HG03095 (cell line): Measurements from ENCODE around the gene NTHL1.

Experiments used
- ATAC-seq: cut with Tn5 transposase; IDR thresholded peaks from one replicate; pipeline ENCODE4 v1.9.1; 2021; ENCODE audit warnings: moderate library complexity; ENCODE audit not compliant: unreplicated experiment

NTHL1 gene

DNA sequence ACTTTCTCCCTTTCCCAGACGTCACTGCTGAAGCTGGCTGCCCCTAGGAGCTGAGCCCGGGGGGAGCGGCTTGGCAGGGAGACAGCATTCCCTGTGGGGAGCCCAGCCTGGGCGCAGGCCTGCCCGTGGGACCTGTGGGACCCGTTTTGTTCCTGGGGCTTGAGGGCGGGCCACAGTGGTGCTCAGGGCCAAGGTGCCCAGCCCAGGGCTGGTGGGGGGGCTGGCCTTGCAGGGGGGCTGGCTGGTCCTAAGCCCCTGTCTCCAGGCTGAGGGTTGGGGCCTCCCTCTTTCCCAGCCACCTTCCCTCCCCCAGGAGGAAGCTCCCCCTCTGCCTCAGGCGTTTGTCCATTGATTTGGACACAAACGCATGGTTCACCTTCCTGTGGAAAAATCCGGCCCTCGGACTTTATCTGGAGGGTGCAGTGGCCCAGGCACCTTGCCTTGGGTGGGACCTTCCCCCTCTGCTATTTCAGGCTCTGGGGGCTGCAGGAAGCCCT lies 16.5 kb downstream of the NTHL1 start:
- ATAC-seq = no peak

DNA sequence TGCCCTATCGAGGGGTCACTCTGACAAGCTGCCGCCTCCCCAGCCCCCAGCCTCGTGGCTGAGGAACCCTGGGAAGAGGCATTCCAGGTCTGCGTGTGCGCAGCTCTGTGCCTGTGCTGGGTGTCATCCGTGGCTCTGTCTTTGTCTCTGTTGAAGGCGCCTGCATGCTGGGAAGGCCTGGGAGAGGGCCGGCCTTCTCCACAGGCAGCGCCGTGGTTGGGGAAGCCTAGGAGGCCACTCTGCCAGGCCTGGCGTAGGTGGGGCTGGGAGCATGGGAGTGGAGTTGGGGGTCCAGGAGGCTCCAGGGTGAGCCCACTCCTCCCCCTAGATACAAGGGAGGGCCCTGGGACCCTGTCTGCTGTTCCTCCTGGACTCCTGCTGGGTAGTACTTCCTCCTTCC lies 17.6 kb downstream of the NTHL1 start:
- ATAC-seq = no peak

DNA sequence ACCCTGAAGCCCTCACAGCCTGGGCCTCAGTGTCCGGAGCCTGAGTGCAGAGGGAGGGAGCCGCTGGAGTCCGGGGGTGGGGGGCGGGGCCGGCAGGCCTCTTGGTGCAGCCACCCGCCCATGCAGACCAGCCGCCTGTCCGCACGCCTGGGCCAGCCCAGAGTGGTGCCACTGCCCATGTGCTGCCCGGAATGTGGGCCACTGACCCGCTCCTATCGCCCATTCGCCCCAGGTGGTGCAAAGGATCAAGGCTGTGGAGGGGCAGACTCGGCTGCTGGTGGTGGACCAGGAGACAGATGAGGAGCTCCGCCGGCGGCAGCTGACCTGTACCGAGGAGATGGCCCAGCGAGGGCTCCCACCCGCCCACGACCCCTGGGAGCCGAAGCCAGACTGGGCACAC lies 18.3 kb downstream of the NTHL1 start:
- ATAC-seq = no peak

DNA sequence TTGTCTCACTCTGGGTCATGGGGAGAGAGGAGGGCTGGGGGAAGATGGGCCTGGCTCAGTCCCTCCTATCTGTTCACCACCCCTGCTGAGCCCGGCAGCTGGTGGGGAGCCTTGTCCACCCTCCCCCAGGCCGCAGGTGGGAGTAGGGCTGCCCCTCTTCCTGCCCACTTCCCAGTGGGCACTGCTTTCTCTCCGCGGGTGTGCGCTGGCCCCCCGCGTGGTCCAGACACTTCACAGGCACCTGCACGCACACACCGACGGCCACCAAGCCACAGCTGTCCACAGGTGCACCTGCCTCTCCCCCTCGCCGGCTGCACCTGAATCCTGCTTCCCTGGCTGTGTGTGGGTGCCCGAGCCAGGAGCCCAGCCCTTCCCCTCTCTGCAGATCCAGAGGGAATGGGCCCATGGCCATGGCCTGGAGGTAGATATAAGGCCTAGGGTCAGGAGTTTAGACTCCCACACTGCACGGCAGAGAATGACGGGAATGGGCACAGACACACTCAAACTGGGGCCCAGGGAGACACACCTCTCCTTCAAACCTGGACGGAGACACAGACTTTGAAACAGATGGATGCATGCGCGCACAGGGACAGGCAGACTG lies 18.9 kb downstream of the NTHL1 start:
- no peak for ATAC-seq

DNA sequence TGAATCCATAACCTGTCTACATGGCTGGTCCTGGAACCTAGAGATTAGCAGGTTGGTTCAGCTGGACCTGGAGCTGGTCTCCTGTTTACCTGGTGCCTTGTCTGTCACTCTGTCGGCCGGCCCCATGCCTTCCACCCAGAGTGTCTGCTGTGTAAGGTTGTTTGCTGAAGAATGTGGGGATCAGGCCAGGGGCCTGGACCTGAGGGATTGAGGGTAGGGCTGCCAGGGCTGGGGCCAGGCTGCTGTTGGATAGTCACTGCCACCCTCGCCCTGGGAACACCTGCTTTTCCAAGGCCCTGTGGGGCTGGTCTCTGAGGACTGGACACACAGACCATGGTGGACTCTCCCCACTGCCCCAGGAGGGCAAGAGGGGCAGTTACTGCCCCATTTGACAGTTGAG lies 19.5 kb downstream of the NTHL1 start:
- ATAC-seq = no peak

DNA sequence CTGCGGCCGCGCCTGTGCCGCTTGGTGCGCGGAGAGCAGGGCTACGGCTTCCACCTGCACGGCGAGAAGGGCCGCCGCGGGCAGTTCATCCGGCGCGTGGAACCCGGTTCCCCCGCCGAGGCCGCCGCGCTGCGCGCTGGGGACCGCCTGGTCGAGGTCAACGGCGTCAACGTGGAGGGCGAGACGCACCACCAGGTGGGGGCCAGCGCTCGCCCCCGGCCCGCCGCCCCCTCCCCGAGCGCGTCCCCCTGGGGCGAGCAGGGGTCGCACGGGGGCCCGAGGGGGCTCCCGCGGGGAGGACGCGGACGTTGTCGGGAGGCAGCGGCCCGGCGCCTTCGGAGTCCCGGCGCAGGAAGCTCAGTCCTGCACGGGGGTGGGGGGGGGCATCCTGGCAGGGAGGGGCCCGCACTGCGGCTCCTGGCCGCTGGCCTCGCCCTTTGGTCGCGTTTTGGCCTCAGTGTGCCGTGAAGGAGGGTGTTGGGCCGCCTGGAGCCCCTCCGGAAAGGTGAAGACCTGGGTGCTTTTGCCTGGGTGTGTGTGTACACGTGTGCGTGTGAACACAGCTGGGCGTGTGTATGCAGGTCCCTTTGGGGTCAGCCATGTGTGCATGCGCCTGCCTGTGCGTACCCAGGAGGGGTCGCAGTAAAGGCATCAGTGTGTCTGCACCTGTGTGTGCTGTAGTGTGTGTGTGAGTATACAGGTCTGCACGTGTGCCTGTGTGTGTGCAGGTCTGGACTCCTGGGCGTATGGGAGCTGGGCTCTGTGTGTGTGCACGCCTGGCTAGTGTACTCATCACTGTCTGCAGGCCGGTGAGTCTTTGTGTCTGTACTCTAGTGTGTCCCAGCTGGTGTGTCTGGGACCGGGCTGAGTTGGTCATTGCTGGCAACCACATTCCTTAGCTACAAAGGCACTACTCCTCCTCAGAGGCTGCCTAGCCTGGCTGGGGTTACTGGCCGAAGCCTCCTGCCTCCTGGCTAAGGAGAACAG lies 20.3 kb downstream of the NTHL1 start:
- no peak for ATAC-seq

DNA sequence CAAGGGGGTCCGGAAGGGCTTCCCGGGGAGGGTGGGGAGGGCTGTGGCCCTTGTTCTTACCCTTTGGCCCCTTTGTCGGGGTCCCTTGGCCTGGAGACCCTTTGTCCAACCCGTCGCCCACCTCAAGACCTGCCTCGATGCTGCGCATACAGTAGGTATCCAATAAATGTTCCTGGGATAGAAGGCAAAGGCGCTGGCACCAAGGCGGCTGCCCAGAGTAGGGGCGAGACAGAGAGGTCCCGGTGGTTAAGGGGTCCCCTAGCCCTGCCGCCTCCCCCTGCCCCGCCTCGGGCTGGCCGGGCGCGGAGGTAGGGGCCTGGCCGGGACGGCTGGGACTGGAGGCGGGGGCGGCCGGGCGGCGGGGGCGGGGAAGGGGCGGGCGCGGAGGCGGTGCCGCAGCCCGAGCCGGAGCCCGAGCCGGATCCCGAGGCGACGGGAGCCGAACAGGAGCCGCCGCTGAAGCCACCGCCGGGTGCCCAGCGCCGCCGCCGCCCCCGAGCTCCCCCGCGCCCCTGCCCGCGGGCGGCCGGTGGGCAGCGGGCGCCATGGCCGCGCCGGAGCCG lies 21.1 kb downstream of the NTHL1 start, which contains the start of gene NHERF2:
Gene NHERF2, plus strand, starts transcription at position 442 of the 563 bp plus-strand sequence. Its CDS starts 104 bp downstream, at position 546.
- ATAC-seq = no peak

DNA sequence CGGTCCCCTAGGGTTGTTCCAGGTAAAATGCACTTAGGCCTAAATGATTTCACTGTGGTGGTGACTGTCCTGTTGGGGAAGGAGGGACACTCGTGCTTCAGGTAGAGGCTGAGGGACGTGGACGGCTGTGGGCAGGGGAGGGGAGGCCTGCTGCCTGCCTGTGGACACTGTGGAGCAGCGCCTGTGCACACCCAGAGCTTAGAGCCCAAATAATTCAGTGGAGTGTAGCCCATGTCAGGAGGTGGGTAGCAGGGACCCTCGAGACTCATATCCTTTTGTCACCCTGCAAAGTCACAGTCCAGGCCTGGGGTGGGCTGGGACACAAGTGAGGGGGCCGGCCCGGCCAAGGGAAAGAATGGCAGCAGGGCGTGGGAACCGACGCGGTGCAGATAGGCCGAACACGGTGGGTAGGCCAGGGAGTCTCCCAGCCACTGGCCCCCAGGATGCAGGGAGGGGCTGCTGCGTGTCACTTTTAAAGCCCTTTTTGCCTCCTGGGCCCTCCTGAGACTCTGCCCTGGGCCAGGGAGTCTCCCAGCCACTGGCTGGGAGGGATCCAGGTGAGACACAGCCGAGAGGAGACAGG lies 21.7 kb downstream of the NTHL1 start:
- no peak for ATAC-seq

DNA sequence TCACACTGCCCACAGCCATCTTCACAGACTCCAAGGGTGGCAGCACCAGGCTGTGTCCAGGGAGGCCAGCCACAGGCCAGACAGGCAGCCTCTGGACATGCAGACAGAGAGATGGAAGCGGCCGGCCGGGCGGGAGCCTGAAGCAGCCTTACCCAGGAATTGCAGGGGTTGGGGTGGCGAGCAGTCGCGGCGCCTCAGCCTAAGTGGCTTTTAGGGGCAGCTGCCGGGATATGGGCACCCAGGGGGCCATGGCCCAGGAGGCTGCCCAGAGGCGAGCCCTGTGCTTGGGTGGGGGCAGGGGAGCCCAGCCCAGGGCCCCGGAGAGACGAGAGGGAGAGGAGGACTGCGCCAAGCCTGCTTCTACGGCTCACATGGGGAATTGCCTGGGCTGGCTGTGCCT lies 22.4 kb downstream of the NTHL1 start:
- no peak for ATAC-seq

DNA sequence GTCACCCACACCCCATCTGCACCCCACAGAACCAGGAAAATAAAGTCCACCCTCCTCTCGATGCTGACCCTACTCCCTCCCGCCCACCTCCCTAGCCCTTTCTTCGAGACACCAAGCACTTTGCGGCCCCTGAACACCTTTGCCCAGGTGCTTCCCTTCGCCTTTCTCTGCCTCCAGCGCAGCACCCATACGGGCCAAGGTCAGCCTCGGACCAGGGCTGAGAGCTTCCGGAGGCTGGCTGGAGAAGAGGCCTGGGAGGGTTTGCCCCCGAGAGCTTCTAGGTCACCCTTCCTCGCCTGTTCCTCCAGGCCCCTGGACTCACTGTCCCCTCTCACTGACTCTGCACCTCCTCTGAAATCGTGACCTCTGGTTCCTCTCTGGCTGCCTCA lies 23.6 kb downstream of the NTHL1 start:
- ATAC-seq = no peak

DNA sequence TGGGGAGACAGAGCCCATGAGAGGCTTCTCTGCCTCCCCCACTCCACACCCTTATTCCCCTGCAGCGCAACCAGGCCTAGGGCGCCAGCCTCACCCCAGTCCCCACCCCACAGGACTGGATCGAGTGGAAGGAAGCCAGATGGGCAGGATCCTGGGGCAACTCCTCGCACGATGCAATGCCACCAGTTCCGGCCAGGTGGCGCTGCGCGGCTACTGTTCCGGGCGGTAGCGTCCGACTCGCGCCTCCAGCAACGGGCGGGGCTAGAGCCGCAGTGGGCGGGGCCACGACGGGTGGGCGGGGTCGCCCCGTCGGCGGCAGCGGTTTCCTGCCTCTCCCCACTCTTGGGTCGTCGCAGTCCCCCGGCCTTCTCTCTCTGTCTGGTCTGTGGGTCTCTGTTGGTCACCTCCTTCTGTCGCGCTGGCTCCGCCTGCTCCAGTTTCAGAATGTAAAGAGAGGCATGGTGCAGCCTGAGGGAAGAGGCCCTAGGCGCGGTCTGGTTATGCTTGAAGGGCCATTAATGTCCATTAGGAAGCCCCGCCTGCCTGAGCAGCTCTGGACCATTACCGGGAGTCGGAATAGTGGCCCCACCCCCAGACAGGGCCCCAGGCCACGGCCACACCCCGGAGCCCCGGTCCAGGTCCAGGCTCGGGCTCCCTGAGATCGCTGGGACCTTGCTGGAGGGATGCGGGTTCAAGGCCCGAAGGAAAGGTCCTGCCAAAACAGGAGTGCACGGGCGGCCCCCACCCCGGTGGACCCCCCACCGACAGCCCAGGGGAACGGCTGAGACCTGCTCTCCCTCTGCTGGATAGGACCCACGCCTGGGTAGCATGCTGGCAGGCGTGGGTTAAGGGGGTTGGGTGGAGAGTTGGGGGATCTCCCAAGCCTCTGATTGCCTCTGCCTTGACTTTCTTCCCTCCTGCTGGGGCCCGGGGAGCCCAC lies 24.3 kb downstream of the NTHL1 start:
- ATAC-seq = no peak

DNA sequence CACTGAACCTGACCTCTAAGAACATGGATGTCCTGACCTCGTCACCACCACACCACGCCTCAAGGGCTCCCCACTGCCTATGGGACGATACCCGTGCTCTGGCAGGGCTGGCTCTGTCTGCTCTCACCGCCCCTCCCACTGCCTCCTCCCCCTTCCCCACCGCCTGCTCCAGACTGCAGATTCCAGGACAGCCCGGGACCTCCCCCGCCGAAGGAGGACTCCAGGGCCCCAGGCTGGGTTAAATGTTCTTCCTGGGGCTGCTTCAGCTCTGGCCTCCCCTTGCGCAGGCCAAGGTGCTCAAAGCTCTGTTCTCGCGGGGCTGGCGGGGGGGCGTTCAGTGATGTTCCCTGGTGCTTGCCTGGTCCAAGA lies 24.9 kb downstream of the NTHL1 start:
- no peak for ATAC-seq

DNA sequence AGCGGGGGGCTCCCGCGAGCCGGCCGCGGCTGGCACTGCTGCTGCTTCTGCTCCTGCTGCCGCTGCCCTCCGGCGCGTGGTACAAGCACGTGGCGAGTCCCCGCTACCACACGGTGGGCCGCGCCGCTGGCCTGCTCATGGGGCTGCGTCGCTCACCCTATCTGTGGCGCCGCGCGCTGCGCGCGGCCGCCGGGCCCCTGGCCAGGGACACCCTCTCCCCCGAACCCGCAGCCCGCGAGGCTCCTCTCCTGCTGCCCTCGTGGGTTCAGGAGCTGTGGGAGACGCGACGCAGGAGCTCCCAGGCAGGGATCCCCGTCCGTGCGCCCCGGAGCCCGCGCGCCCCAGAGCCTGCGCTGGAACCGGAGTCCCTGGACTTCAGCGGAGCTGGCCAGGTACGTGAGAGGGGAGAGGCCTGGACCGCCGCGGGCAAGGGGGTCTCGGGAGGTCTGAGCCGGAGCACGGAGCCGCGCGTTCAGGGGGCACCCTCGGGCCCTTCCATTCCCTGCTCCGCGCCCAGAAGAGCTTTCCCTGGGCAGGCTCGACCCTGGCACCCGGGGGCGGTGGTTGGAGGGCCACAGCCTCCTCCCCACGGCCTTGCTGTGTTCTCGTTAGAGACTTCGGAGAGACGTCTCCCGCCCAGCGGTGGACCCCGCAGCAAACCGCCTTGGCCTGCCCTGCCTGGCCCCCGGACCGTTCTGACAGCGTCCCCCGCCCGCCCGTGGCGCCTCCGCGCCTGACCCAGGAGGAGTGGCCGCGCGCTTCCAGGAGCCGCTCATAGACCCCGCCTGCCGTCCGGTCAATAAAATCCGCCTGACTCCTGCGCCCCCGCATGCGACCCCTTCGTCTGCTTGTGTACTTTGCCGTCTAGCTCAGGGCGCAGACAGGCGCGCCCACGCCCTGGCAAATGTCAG lies 27.5 kb downstream of the NTHL1 start:
- ATAC-seq = no peak

DNA sequence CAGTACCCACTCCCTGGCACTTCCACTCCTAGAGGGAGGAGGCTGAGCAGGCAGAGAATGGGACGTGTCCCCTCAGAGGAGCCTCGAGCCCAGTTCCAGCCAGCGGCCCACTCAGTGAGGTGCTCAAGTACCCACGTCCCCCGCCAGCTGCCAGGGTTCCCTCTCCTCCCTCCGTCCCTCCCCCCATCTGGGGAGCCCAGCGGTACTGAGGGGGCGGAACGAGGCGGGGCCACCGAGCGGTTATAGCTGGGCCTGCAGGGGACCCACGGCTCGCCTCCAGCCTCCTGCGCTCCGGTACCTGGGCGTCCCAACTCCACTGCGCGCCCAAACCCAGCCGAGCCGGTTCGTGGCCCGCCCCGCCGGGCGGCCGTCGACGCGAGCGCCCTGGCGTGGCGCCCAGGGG lies 28.1 kb downstream of the NTHL1 start, which contains the start of gene NPW:
Gene NPW, plus strand, starts transcription at position 268 of the 403 bp plus-strand sequence.
- ATAC-seq = no peak

DNA sequence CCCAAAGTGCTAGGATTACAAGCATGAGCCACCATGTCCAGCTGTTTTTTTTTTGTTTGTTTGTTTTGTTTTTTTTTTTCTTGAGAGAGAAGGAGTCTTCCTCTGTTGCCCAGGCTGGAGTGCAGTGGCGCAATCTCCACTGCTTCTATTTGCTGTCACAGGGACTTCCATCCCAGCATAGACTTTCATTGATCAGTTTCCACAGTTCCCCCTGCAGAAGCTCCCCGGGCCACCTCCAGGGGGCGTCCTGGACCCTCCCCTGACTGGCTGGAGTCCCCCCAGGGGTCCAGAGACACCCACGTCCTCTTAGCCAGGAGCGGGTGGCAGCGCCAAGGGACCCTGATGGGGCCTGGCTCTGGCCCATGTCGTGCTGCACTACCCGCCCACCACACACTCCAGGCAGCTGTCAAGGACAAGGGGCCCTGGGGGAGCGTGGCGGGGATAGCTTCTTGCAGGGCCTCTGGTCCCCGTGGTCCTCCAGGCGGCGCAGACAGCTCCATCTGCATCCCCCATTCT lies 31.2 kb downstream of the NTHL1 start:
- no peak for ATAC-seq

DNA sequence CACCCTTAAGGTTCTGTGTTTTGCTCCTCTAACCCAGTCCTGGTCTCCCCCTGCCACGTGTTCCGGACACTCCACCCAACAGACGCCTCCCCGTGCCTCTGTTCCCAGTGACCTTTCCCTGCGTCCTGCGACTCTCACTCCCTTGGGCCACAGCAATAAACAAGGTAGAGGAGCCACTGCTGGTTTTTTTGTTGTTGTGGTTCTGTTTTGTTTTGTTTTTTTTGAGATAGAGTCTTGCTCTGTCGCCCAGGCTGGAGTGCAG lies 31.8 kb downstream of the NTHL1 start:
- ATAC-seq = no peak

DNA sequence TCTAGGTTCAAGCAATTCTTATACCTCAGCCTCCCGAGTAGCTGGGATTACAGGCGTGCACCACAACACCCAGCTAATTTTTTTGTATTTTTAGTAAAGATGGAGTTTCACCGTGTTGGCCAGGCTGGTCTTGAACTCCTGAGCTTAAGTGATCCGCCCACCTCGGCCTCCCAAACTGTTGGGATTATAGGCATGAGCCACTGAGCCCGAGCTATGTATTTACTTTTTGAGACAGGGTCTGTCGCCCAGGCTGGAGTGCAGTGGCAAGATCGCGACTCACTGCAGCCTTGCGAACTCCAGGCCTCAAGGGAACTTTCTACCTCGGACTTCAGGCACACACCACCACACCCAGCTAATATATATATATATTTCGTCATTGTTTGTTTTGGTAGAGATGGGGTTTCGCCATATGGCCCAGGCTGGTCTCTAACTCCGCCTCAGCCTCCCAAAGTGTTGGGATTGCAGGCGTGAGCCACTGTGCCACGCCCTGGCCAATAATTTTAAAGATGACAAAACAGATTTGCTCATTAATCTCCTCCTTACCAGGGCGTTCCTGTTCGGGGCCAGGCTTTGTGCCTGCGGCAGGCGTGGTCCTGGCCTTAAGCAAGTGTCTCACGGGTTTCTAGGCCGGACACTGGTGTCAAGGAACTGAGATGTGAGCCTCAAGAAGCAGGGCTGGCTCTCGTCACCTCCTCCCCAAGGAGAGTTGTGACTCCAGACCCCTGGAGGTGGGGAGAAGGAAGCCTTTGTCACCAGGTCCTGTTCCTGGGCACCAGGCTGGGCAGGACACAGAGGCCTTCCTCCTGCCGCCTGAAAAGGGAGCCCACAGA lies 32.3 kb downstream of the NTHL1 start:
- ATAC-seq = no peak

DNA sequence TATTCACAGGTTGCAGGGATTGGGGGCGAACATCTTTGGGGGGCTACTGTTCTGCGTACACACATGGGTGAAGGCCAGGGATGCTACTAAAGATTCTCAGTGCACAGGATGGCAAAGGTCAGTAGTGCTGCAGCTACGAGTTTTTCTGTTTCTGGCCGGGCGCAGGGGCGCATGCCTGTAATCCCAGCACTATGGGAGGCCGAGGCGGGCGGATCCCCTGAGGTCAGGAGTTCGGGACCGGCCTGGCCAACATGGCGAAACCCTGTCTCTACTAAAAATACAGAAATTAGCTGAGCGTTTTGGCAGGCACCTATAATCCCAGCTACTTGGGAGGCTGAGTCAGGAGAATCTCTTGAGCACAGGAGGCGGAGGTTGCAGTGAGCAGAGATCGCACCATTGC lies 34.1 kb downstream of the NTHL1 start:
- ATAC-seq = no peak
